Measurements from ENCODE around the gene CLN6. TPM values are rescaled to one million over a fixed set of nuclear protein-coding genes. Genes with fewer than 3 reads are reported as not detected.

Gene CLN6
- total and polyA plus RNA-seq, 2 of the 4 experiments (the other 2 are of a cell fraction): 6.5 to 31.9 TPM

GRCh38 chr15:68264282-68264681 lies 34.8 kb upstream of the CLN6 start:
- no peak overlapping the region for H3K56ac ChIP-seq (ENCODE audit: extremely low read depth, insufficient read depth, low read length)
- no TSS peak for BruUV-seq (replicated peaks)
- no peak overlapping the region for H3K4me3 ChIP-seq (ENCODE audit: insufficient read depth, low read depth, low read length)
- no peak overlapping the region for H3K23ac ChIP-seq (ENCODE audit: low read depth, low read length)
- no peak overlapping the region for H3K18ac ChIP-seq (ENCODE audit: low read depth, low read length)
- no peak overlapping the region for H2AK5ac ChIP-seq (ENCODE audit: low read depth, low read length)
- H4K5ac ChIP-seq (ENCODE audit: low read depth, low read length): no peak overlapping the region
- no peak overlapping the region for H3K9ac ChIP-seq (ENCODE audit: low read depth, low read length)
- H4K8ac ChIP-seq (ENCODE audit: low read depth in 2 of 2, low read length in 2 of 2): no peak overlapping the region
- no peaks in the 10 kb centered on the region for H3K9me3 ChIP-seq (ENCODE audit: control insufficient read depth, insufficient read depth, low read length)
- H2BK5ac ChIP-seq (ENCODE audit: low read depth, low read length, poor library complexity, severe bottlenecking): no peak overlapping the region
- H3K9me1 ChIP-seq (ENCODE audit: insufficient read depth, low read length): no peaks in the 10 kb centered on the region
- H4K20me1 ChIP-seq (ENCODE audit: insufficient read depth, low read length): no peaks in the 10 kb centered on the region
- ATAC-seq (ENCODE audit: low read depth) (no peak), DNase-seq (no peak)
- no peak overlapping the region for H3K4me2 ChIP-seq (ENCODE audit: low read depth, low read length)
- WGBS, 2 experiments (ENCODE audit: extremely low coverage in 2 of 2, insufficient read length in 1 of 2): 20% methylated on average over 1 of the region's 2 CpGs; no CpG with 5 or more reads in 1 of the 2 experiments
- no peaks in the 10 kb centered on the region for H3K36me3 ChIP-seq (ENCODE audit: control insufficient read depth, insufficient read depth, low read length)
- H3K79me1 ChIP-seq (ENCODE audit: low read depth in 1 of 2, low read length in 2 of 2): no peaks in the 10 kb centered on the region
- CTCF ChIA-PET: interaction anchor here (0.6 to 1.6 kb wide), 3 partner anchors 11 to 400 kb away, joined by 3 to 8 read pairs (median 4); no protein-coding TSS in a partner anchor
- in situ Hi-C loops (cut with MboI; ENCODE audit: low sequenced_read_pairs) (no loop called here), dilution Hi-C loops (cut with HindIII; ENCODE audit: low sequenced_read_pairs, unreplicated experiment) (no loop called here), intact Hi-C loops (cut with micrococcal nuclease) (no loop called here)
- no peak overlapping the region for H2AK9ac ChIP-seq (replicated peaks; ENCODE audit: low read depth, low read length, poor library complexity)
- H2AFZ ChIP-seq (replicated peaks; ENCODE audit: low read length, poor library complexity): no peak overlapping the region
- 0 out of 2 replicates have a peak, but pooled peaks cover 1% of the 10 kb centered on the region for H3K27me3 ChIP-seq (ENCODE audit: control insufficient read depth, insufficient read depth, low read length)
- no peak overlapping the region for H3K27ac ChIP-seq (ENCODE audit: insufficient read depth, low read length)
- TF ChIP-seq CEBPB (IDR thresholded peaks at IDR 0.05; ENCODE audit: low read depth, low read length) (no peak), POLR2A (IDR thresholded peaks at IDR 0.05; ENCODE audit: low read depth, low read length) (no peak), MAZ (IDR thresholded peaks at IDR 0.05; ENCODE audit: borderline replicate concordance, low read depth, low read length) (no peak), RFX5 (IDR thresholded peaks at IDR 0.05; ENCODE audit: low read depth, low read length) (no peak), MXI1 (IDR thresholded peaks at IDR 0.05; ENCODE audit: borderline replicate concordance, low read depth, low read length) (no peak), CHD1 (IDR thresholded peaks at IDR 0.05; ENCODE audit: low read depth, low read length) (no peak), MAFK (IDR thresholded peaks at IDR 0.05; ENCODE audit: low read depth, low read length) (no peak), ELK1 (IDR thresholded peaks at IDR 0.05; ENCODE audit: borderline replicate concordance, low read depth, low read length) (no peak), BHLHE40 (IDR thresholded peaks at IDR 0.05; ENCODE audit: low read depth, low read length) (no peak)
- H2BK20ac ChIP-seq (ENCODE audit: low read depth, low read length): no peak overlapping the region
- H3K4me1 ChIP-seq (ENCODE audit: control insufficient read depth, insufficient read depth, low read length): peaks cover 2% of the 10 kb centered on the region; the same call in 1 of the 2 replicates
- H4K91ac ChIP-seq (ENCODE audit: insufficient read depth, low read depth, low read length): no peak overlapping the region
- H2BK15ac ChIP-seq (ENCODE audit: low read depth, low read length): no peak overlapping the region
- H3K4ac ChIP-seq (ENCODE audit: low read depth, low read length): no peak overlapping the region
- H3K14ac ChIP-seq (replicated peaks; ENCODE audit: low read depth, low read length): no peak overlapping the region
- H2BK120ac ChIP-seq (ENCODE audit: low read depth, low read length): no peak overlapping the region
- POLR2A ChIA-PET (ENCODE audit: unreplicated experiment): no interaction called here
